BLaER1 (cell line): ENCODE data around the gene CEBPZ.

Source experiments
- H3K27ac ChIP-seq: shearing (Covaris generic); formaldehyde crosslinking; 2 replicates; pipeline ENCODE4 v1.8.1; 2022
- H3K27me3 ChIP-seq: shearing (Covaris generic); formaldehyde crosslinking; 2 replicates; pipeline ENCODE4 v1.8.1; 2022
- H3K36me3 ChIP-seq: shearing (Covaris generic); formaldehyde crosslinking; 2 replicates; pipeline ENCODE4 v1.8.1; 2022
- H3K4me1 ChIP-seq: shearing (Covaris generic); formaldehyde crosslinking; 2 replicates; pipeline ENCODE4 v1.8.1; 2022
- H3K4me2 ChIP-seq: shearing (Covaris generic); formaldehyde crosslinking; 2 replicates; pipeline ENCODE4 v1.8.1; 2022
- H3K4me3 ChIP-seq: shearing (Covaris generic); formaldehyde crosslinking; 2 replicates; pipeline ENCODE4 v1.8.1; 2022
- H3K9ac ChIP-seq: shearing (Covaris generic); formaldehyde crosslinking; 2 replicates; pipeline ENCODE4 v1.8.1; 2022
- H3K9me3 ChIP-seq: shearing (Covaris generic); formaldehyde crosslinking; 2 replicates; pipeline ENCODE4 v1.8.1; 2022
- H4K20me1 ChIP-seq: shearing (Covaris generic); formaldehyde crosslinking; 2 replicates; pipeline ENCODE4 v1.8.1; 2022
- Cebpa-rat ChIP-seq: shearing (Covaris generic); IDR thresholded peaks from 2 replicates; pipeline ENCODE4 v1.8.1; 2022

CEBPZ gene

GRCh38 chr2:37231241-37232130 is at the start of gene CEBPZ, which contains the start of gene NDUFAF7:
Gene CEBPZ (minus strand): TSS chr2:37231596. CDS start chr2:37231567, 29 bp downstream.
Gene NDUFAF7 (plus strand): TSS chr2:37231658. CDS start chr2:37231706, 48 bp downstream.
- peak within 1 kb of the TSS; percentile 99 for H3K4me2 ChIP-seq
- H3K9me3 ChIP-seq: no peaks in the 10 kb centered on the region
- peaks cover 48% of the 10 kb centered on the region for H3K4me1 ChIP-seq
- peak within 1 kb of the TSS; percentile 93 for H3K27ac ChIP-seq
- H4K20me1 ChIP-seq: peaks cover 54% of the 10 kb centered on the region
- peak within 1 kb of the TSS; percentile 95 for H3K4me3 ChIP-seq
- H3K9ac ChIP-seq: peak within 1 kb of the TSS; percentile 91
- no peaks in the 10 kb centered on the region for H3K27me3 ChIP-seq
- TF ChIP-seq Cebpa-rat: 0 out of 2 replicates have a peak, but pooled peaks have one; percentile 9
- H3K36me3 ChIP-seq: peaks cover 52% of the 10 kb centered on the region

GRCh38 chr2:37276291-37276690 is 44.9 kb upstream of the CEBPZ start:
- Histone ChIP-seq H3K27ac (no peak overlapping the region), H4K20me1 (no peaks in the 10 kb centered on the region), H3K4me3 (no peak overlapping the region), H3K36me3 (peaks cover 70% of the 10 kb centered on the region), H3K9me3 (no peaks in the 10 kb centered on the region), H3K4me2 (no peak overlapping the region), H3K27me3 (no peaks in the 10 kb centered on the region), H3K4me1 (no peaks in the 10 kb centered on the region), H3K9ac (no peak overlapping the region)
- no peak for TF ChIP-seq Cebpa-rat

- no peak overlapping the region for H3K4me3 ChIP-seq
- H4K20me1 ChIP-seq: no peaks in the 10 kb centered on the region
- no peaks in the 10 kb centered on the region for H3K4me1 ChIP-seq
- no peak for TF ChIP-seq Cebpa-rat
- H3K27me3 ChIP-seq: no peaks in the 10 kb centered on the region
- no peaks in the 10 kb centered on the region for H3K9me3 ChIP-seq
- no peak overlapping the region for H3K27ac ChIP-seq
- no peak overlapping the region for H3K4me2 ChIP-seq
- H3K9ac ChIP-seq: no peak overlapping the region
- peaks cover 70% of the 10 kb centered on the region for H3K36me3 ChIP-seq
Observed at GRCh38 chr2:37274359-37274965, 43.1 kb upstream of the CEBPZ start.

- no peak overlapping the region for H3K27ac ChIP-seq
- no peak overlapping the region for H3K4me2 ChIP-seq
- no peaks in the 10 kb centered on the region for H3K27me3 ChIP-seq
- no peak overlapping the region for H3K4me3 ChIP-seq
- H4K20me1 ChIP-seq: no peaks in the 10 kb centered on the region
- H3K9ac ChIP-seq: no peak overlapping the region
- TF ChIP-seq Cebpa-rat: no peak
- H3K9me3 ChIP-seq: no peaks in the 10 kb centered on the region
- no peaks in the 10 kb centered on the region for H3K4me1 ChIP-seq
- H3K36me3 ChIP-seq: peaks cover 85% of the 10 kb centered on the region
Observed at GRCh38 chr2:37271376-37272067, 40.1 kb upstream of the CEBPZ start.

GRCh38 chr2:37268111-37268510 is 36.7 kb upstream of the CEBPZ start:
- H3K36me3 ChIP-seq: peaks cover 74% of the 10 kb centered on the region
- no peaks in the 10 kb centered on the region for H3K27me3 ChIP-seq
- H3K9ac ChIP-seq: no peak overlapping the region
- no peaks in the 10 kb centered on the region for H3K9me3 ChIP-seq
- TF ChIP-seq Cebpa-rat: no peak
- H4K20me1 ChIP-seq: no peaks in the 10 kb centered on the region
- no peak overlapping the region for H3K4me3 ChIP-seq
- peaks cover under 1% of the 10 kb centered on the region; the same call in 1 of the 2 replicates for H3K4me1 ChIP-seq
- H3K27ac ChIP-seq: no peak overlapping the region
- H3K4me2 ChIP-seq: no peak overlapping the region

GRCh38 chr2:37267685-37268084 is 36.3 kb upstream of the CEBPZ start:
- H3K4me1 ChIP-seq: peaks cover 5% of the 10 kb centered on the region
- no peak overlapping the region for H3K4me3 ChIP-seq
- H3K9ac ChIP-seq: no peak overlapping the region
- no peak for TF ChIP-seq Cebpa-rat
- H3K9me3 ChIP-seq: no peaks in the 10 kb centered on the region
- no peak overlapping the region for H3K4me2 ChIP-seq
- H4K20me1 ChIP-seq: no peaks in the 10 kb centered on the region
- H3K36me3 ChIP-seq: peaks cover 70% of the 10 kb centered on the region
- no peaks in the 10 kb centered on the region for H3K27me3 ChIP-seq
- no peak overlapping the region for H3K27ac ChIP-seq

- Histone ChIP-seq H4K20me1 (no peaks in the 10 kb centered on the region), H3K4me2 (no peak overlapping the region), H3K9ac (no peak overlapping the region), H3K27ac (no peak overlapping the region), H3K36me3 (peaks cover 59% of the 10 kb centered on the region), H3K4me3 (no peak overlapping the region), H3K27me3 (no peaks in the 10 kb centered on the region), H3K9me3 (no peaks in the 10 kb centered on the region), H3K4me1 (peaks cover 12% of the 10 kb centered on the region)
- no peak for TF ChIP-seq Cebpa-rat
Observed at GRCh38 chr2:37263839-37264238, 32.4 kb upstream of the CEBPZ start.

GRCh38 chr2:37262522-37262921 is 31.1 kb upstream of the CEBPZ start:
- H3K36me3 ChIP-seq: peaks cover 59% of the 10 kb centered on the region

GRCh38 chr2:37250869-37251740 is 19.7 kb upstream of the CEBPZ start:
- no peaks in the 10 kb centered on the region for H3K9me3 ChIP-seq
- H3K36me3 ChIP-seq: peaks cover 87% of the 10 kb centered on the region
- no peak overlapping the region for H3K27ac ChIP-seq
- no peak overlapping the region for H3K9ac ChIP-seq
- H3K4me2 ChIP-seq: no peak overlapping the region
- no peaks in the 10 kb centered on the region for H3K4me1 ChIP-seq
- no peak overlapping the region for H3K4me3 ChIP-seq
- H4K20me1 ChIP-seq: 0 out of 2 replicates have a peak, but pooled peaks cover 4% of the 10 kb centered on the region
- TF ChIP-seq Cebpa-rat: no peak
- no peaks in the 10 kb centered on the region for H3K27me3 ChIP-seq

More at GRCh38 chr2:37262522-37262921, 31.1 kb upstream of the CEBPZ start:
- Histone ChIP-seq H4K20me1 (no peaks in the 10 kb centered on the region), H3K27ac (no peak overlapping the region), H3K9me3 (no peaks in the 10 kb centered on the region), H3K9ac (no peak overlapping the region), H3K4me3 (no peak overlapping the region), H3K4me2 (peak overlapping the region; percentile 47), H3K4me1 (peaks cover 12% of the 10 kb centered on the region), H3K27me3 (no peaks in the 10 kb centered on the region)
- no peak for TF ChIP-seq Cebpa-rat
